A549 (cell line): ENCODE results near the gene SLX9. TPM values are rescaled to one million over a fixed set of nuclear protein-coding genes. Genes with fewer than 3 reads are reported as not detected.

Source experiments
- ATAC-seq, 2 experiments: fragments of 200-7000 bp in 1 of 2; fragments of >200 bp in 1 of 2; cut with Nextera tagmentation in 1 of 2; cut with Tn5 transposase in 1 of 2; 3 replicates each; pipeline versions ENCODE4 v1.8.0 to v1.9.1; 2018 to 2020; ENCODE audit warnings: mild to moderate bottlenecking in 1 of 2, moderate library complexity in 1 of 2
- CTCF ChIA-PET: fragments of 300-600 bp; sonication (Branson Sonifier 250); formaldehyde crosslinking; extraction: SDS; loops from one replicate; lab custom pipeline; 2021; ENCODE audit warnings: antibody characterized with exemption, inconsistent platforms; lab: Yijun Ruan, JAX
- POLR2A ChIA-PET: fragments of 350-600 bp; formaldehyde crosslinking; extraction: SDS; loops from one replicate; lab custom pipeline; 2021; ENCODE audit warnings: antibody characterized with exemption, inconsistent platforms; lab: Yijun Ruan, JAX
- DNase-seq, 2 experiments: peaks; one replicate each; pipeline versions ENCODE4 v3.0.0 to v3.0.0-alpha.2; 2011 to 2016; ENCODE audit warnings: low read depth in 1 of 2, low spot score in 1 of 2
- FAIRE-seq: peaks from 2 replicates; lab custom pipeline; 2011; peaks lifted over from hg19 to GRCh38; lab: Jason Lieb, UNC
- H3K27ac ChIP-seq, 2 experiments: fragments of >200 bp; sonication (Bioruptor Twin); formaldehyde crosslinking; 3 replicates each; pipeline ENCODE4 v1.5.1; 2016 to 2017
- H3K4me1 ChIP-seq: fragments of >200 bp; sonication (Bioruptor Twin); formaldehyde crosslinking; 3 replicates; pipeline ENCODE4 v1.6.1; 2016
- H3K4me2 ChIP-seq: fragments of >200 bp; sonication (Bioruptor Twin); formaldehyde crosslinking; 3 replicates; pipeline ENCODE4 v1.6.1; 2016
- H3K4me3 ChIP-seq: fragments of >200 bp; sonication (Bioruptor Twin); formaldehyde crosslinking; 3 replicates; pipeline ENCODE4 v1.5.1; 2016
- H3K9me3 ChIP-seq: fragments of >200 bp; sonication (Bioruptor Twin); formaldehyde crosslinking; 3 replicates; pipeline ENCODE4 v1.6.1; 2016
- ATOH8 ChIP-seq: fragments of 250-450 bp; sonication (Bioruptor Pico); IDR thresholded peaks from 2 replicates; pipeline ENCODE4 v1.5.0; 2020; ENCODE audit warnings: low read depth, mild to moderate bottlenecking, moderate library complexity
- FOSB ChIP-seq: fragments of 250-450 bp; sonication (Bioruptor Pico); IDR thresholded peaks from 2 replicates; pipeline ENCODE4 v1.5.0; 2020; ENCODE audit warnings: mild to moderate bottlenecking, moderate library complexity
- KDM1A ChIP-seq: fragments of 200-600 bp; sonication (generic); IDR thresholded peaks from 2 replicates; pipeline ENCODE4 v1.6.1; 2016; ENCODE audit warnings: low read depth, mild to moderate bottlenecking
- KDM5A ChIP-seq: fragments of 200-600 bp; sonication (generic); IDR thresholded peaks from 2 replicates; pipeline ENCODE4 v1.6.1; 2016; ENCODE audit warnings: antibody characterized with exemption, mild to moderate bottlenecking
- MAFK ChIP-seq: fragments of 450-650 bp; IDR thresholded peaks from 2 replicates; pipeline ENCODE4 v1.6.1; 2014; ENCODE audit not compliant: partially characterized antibody
- NR3C1 ChIP-seq: fragments of >200 bp; sonication (Bioruptor Twin); formaldehyde crosslinking; IDR thresholded peaks from 3 replicates; pipeline ENCODE4 v1.6.1; 2017
- PHF8 ChIP-seq: fragments of 200-600 bp; sonication (generic); IDR thresholded peaks from 2 replicates; pipeline ENCODE4 v1.6.1; 2016; ENCODE audit warnings: low read depth, mild to moderate bottlenecking, antibody characterized with exemption, moderate library complexity, borderline replicate concordance
- WGBS: methylation state at CpG from one replicate; pipeline ENCODE4 v1.1.6; 2017; ENCODE audit errors: missing lambda C conversion rate; 5-methylcytosine and 5-hydroxymethylcytosine counted together
- polyA plus RNA-seq, 4 experiments: library from polyadenylated mRNA; depleted of rRNA in 3 of 4; stranded (reverse); fragments of >200 nt; fragmentation: RNase III in 1 of 4; extraction: RNeasy Plus Mini Kit Qiagen cat#74134 plus additional on column Dnase treatment in 1 of 4; gene quantifications; 2 replicates in 3 of 4; 3 replicates in 1 of 4; pipeline ENCODE4 v1.2.3, GENCODE V29; 2011 to 2017
- TF ChIP-seq, protein P1 (sequence below): fragments of 450-650 bp; IDR thresholded peaks from 2 replicates; pipeline ENCODE4 v1.6.1; 2014; ENCODE audit warnings: antibody characterized with exemption
- TF ChIP-seq, protein P2 (sequence below): IDR thresholded peaks from 2 replicates; pipeline ENCODE4 v1.6.1; 2012

SLX9 gene
- polyA plus RNA-seq, 2 of the 4 experiments (the other 2 are of a cell fraction): 26.9 to 40.6 TPM

- TF ChIP-seq KDM5A (no peak), MAFK (no peak), FOSB (CRISPR knock-in tag) (no peak), PHF8 (no peak), NR3C1 (no peak), ATOH8 (no peak), KDM1A (no peak)
- TF ChIP-seq, protein P1, sequence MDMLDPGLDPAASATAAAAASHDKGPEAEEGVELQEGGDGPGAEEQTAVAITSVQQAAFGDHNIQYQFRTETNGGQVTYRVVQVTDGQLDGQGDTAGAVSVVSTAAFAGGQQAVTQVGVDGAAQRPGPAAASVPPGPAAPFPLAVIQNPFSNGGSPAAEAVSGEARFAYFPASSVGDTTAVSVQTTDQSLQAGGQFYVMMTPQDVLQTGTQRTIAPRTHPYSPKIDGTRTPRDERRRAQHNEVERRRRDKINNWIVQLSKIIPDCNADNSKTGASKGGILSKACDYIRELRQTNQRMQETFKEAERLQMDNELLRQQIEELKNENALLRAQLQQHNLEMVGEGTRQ: no peak
- TF ChIP-seq, protein P2, sequence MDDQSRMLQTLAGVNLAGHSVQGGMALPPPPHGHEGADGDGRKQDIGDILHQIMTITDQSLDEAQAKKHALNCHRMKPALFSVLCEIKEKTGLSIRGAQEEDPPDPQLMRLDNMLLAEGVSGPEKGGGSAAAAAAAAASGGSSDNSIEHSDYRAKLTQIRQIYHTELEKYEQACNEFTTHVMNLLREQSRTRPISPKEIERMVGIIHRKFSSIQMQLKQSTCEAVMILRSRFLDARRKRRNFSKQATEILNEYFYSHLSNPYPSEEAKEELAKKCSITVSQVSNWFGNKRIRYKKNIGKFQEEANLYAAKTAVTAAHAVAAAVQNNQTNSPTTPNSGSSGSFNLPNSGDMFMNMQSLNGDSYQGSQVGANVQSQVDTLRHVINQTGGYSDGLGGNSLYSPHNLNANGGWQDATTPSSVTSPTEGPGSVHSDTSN: no peak
- FAIRE-seq (no peak), DNase-seq (no peak), ATAC-seq (no peak)
- ChIA-PET POLR2A (no interaction called here), CTCF (interaction anchor here (0.9 to 1.4 kb wide), 2 partner anchors 10 to 14 kb away, joined by 3 read pairs; no protein-coding TSS in a partner anchor)
- Histone ChIP-seq H3K4me3 (no peak overlapping the region), H3K9me3 (no peaks in the 10 kb centered on the region), H3K27ac (no peak overlapping the region), H3K4me2 (no peak overlapping the region), H3K4me1 (no peaks in the 10 kb centered on the region)
- 87% methylated on average over 4 of the region's 22 CpGs for WGBS
These were observed 86.4 kb downstream of the SLX9 start for GRCh38 chr21:45026066-45026745.

Other genes starting within 250 kb of the SLX9 start
- not detected in 2 replicates for gene KRTAP10-12, start 242.9 kb upstream of the SLX9 start, polyA plus RNA-seq (2011; rRNA removed)
- gene KRTAP10-12, start 242.9 kb upstream of the SLX9 start, polyA plus RNA-seq (2017; fragmentation: RNase III; extraction: RNeasy Plus Mini Kit Qiagen cat#74134 plus additional on column Dnase treatment): not detected in 3 replicates
- not detected in 2 replicates for gene TSPEAR, start 228.5 kb upstream of the SLX9 start, polyA plus RNA-seq (2011; rRNA removed)
- gene TSPEAR, start 228.5 kb upstream of the SLX9 start, polyA plus RNA-seq (2017; fragmentation: RNase III; extraction: RNeasy Plus Mini Kit Qiagen cat#74134 plus additional on column Dnase treatment): not detected in 3 replicates
- gene UBE2G2, start 138.2 kb upstream of the SLX9 start, polyA plus RNA-seq (2011; rRNA removed): 65.8 and 68.2 TPM in 2 replicates
- gene UBE2G2, start 138.2 kb upstream of the SLX9 start, polyA plus RNA-seq (2017; fragmentation: RNase III; extraction: RNeasy Plus Mini Kit Qiagen cat#74134 plus additional on column Dnase treatment): 56.9 to 63.5 TPM (median 62.7 TPM) in 3 replicates
- gene SUMO3, start 122.0 kb upstream of the SLX9 start, polyA plus RNA-seq (2011; rRNA removed): 77.7 and 110 TPM in 2 replicates
- gene SUMO3, start 122.0 kb upstream of the SLX9 start, polyA plus RNA-seq (2017; fragmentation: RNase III; extraction: RNeasy Plus Mini Kit Qiagen cat#74134 plus additional on column Dnase treatment): 69.2 to 79.4 TPM (median 78.4 TPM) in 3 replicates
- gene PTTG1IP, start 66.3 kb upstream of the SLX9 start, polyA plus RNA-seq (2011; rRNA removed): 97.6 and 99.4 TPM in 2 replicates
- 93.2 to 103 TPM (median 98.7 TPM) in 3 replicates for gene PTTG1IP, start 66.3 kb upstream of the SLX9 start, polyA plus RNA-seq (2017; fragmentation: RNase III; extraction: RNeasy Plus Mini Kit Qiagen cat#74134 plus additional on column Dnase treatment)
- gene ITGB2, start 19.1 kb upstream of the SLX9 start, polyA plus RNA-seq (2011; rRNA removed): 0.59 and 0.62 TPM in 2 replicates
- 0.34 to 0.54 TPM (median 0.46 TPM) in 3 replicates for gene ITGB2, start 19.1 kb upstream of the SLX9 start, polyA plus RNA-seq (2017; fragmentation: RNase III; extraction: RNeasy Plus Mini Kit Qiagen cat#74134 plus additional on column Dnase treatment)
- 2.8 and 3.2 TPM in 2 replicates for gene ADARB1, start 134.6 kb downstream of the SLX9 start, polyA plus RNA-seq (2011; rRNA removed)
- gene ADARB1, start 134.6 kb downstream of the SLX9 start, polyA plus RNA-seq (2017; fragmentation: RNase III; extraction: RNeasy Plus Mini Kit Qiagen cat#74134 plus additional on column Dnase treatment): 5.0 to 6.7 TPM (median 5.7 TPM) in 3 replicates